ENCODE measurements around the gene GALNT2.

DNA sequence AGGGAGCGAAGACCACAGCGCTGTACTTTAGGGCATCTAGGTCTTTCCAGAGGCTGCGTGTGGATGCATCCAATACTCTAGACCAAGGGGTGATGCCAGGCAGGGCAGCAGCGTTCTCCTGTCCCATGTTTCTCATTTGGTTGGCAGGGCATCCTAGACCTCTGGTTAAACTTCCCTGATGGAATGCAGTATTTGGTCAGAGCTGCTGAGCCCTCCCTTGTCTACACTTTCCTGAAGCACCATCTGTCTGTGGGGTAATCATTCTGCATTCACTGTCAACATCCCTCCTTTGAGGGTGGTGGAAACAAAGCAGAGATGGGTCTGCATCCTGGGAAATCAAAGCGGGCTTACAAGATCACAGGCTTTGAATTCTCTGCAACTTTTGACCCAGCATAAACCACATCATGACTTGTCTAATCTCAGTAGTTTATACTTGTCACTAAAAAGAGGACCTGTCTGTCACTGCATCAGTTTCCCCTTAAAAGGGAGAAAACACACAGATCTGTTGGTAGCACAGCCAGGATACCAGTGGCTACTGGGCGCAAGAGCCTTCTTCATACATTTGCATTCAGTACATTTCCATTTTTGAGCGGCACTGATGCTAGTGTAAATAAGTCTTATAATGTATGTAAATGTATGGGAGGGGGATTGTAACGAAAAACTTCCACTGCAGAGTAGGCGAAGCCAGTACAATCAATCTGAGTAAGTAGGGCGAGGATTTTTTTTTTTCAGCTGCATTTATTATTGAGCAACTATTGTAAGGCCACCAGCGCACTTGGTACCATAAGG lies 106.3 kb downstream of the GALNT2 start:
- no peak for TF ChIP-seq MAZ (IDR thresholded peaks at IDR 0.05; ENCODE audit: borderline replicate concordance, low read depth, low read length)
- TF ChIP-seq CTCF (conservative IDR thresholded peaks at IDR 0.05; ENCODE audit: low read depth, low read length), result no peak
- TF ChIP-seq RAD21 (IDR thresholded peaks at IDR 0.05; ENCODE audit: low read length), result no peak
- no peak for TF ChIP-seq POLR2A (IDR thresholded peaks at IDR 0.05; ENCODE audit: low read depth, low read length)
- TF ChIP-seq CEBPB (IDR thresholded peaks at IDR 0.05; ENCODE audit: low read depth, low read length), result no peak

Data from IMR-90 (cell line).